Hematopoietic multipotent progenitor cell (in vitro differentiated cells): ENCODE data around the gene CCDC92B. TPM values are rescaled to one million over a fixed set of nuclear protein-coding genes. Genes with fewer than 3 reads are reported as not detected.
"Not testable (repeated sequence)": the region's sequence is repeated elsewhere in the genome, so short reads cannot be mapped to it uniquely, and the experiment has no call there.

Source experiments
- DNase-seq, 3 donors: peaks; one replicate each; pipeline ENCODE4 v3.0.0-alpha.2; 2011 to 2015; ENCODE audit warnings: low read depth in 2 of 3, low spot score in 2 of 3
- small RNA-seq: library from RNA; depleted of rRNA; stranded (forward); fragments of <200 nt; gene quantifications from one replicate; pipeline ENCODE3, GENCODE V24; 2012
- total RNA-seq: library from RNA; depleted of rRNA; stranded (reverse); fragments of >200 nt; gene quantifications from one replicate; pipeline ENCODE4 v1.2.3, GENCODE V29; 2012

The CCDC92B gene
- total RNA-seq, 1 donor = 0.27 TPM

GRCh38 chr17:2691069-2691871 is 58.2 kb downstream of the CCDC92B start:
- DNase-seq = no peak

GRCh38 chr17:2690165-2691068 is 59.0 kb downstream of the CCDC92B start:
- no peak for DNase-seq

GRCh38 chr17:2689411-2690164 is 59.9 kb downstream of the CCDC92B start:
- no peak for DNase-seq

GRCh38 chr17:2688351-2689342 is 60.8 kb downstream of the CCDC92B start:
- DNase-seq = no peak

- no peak for DNase-seq
Observed at GRCh38 chr17:2687074-2687418, 62.4 kb downstream of the CCDC92B start.

- DNase-seq = no peak
Observed at GRCh38 chr17:2685696-2686095, 63.8 kb downstream of the CCDC92B start.

- no peak for DNase-seq
Observed at GRCh38 chr17:2684549-2684948, 64.9 kb downstream of the CCDC92B start.

GRCh38 chr17:2683912-2684311 is 65.5 kb downstream of the CCDC92B start:
- no peak for DNase-seq

GRCh38 chr17:2682176-2682938 is 67.1 kb downstream of the CCDC92B start:
- no peak for DNase-seq

- no peak for DNase-seq
Observed at GRCh38 chr17:2681650-2682049, 67.8 kb downstream of the CCDC92B start.

- DNase-seq = no peak
Observed at GRCh38 chr17:2680961-2681360, 68.5 kb downstream of the CCDC92B start.

- not testable (repeated sequence) for DNase-seq
Observed at GRCh38 chr17:2679247-2679646, 70.2 kb downstream of the CCDC92B start.

Small RNAs within 50 kb of the gene (small RNA-seq; reads per million reads assigned to genes)
- gene MIR1253 (not detected), gene MIR6776 (not detected), gene RN7SL608P (not detected), gene hsa-mir-1253 (not detected)

Other genes with a start within 250 kb of the CCDC92B start
- 14.0 TPM for gene METTL16, start 237.8 kb downstream of the CCDC92B start, total RNA-seq
- gene PAFAH1B1, start 156.0 kb downstream of the CCDC92B start, total RNA-seq = 44.7 TPM
- gene CLUH, start 37.9 kb downstream of the CCDC92B start, total RNA-seq = 74.9 TPM
- gene RAP1GAP2, start 46.8 kb upstream of the CCDC92B start, total RNA-seq = 28.0 TPM